Astrocyte (in vitro differentiated cells and primary cell): Measurements from ENCODE around the gene DLG1. TPM values are rescaled to one million over a fixed set of nuclear protein-coding genes. Genes with fewer than 3 reads are reported as not detected.

Experiments used
- DNase-seq: peaks from one replicate; pipeline ENCODE4 v3.0.0-alpha.2; 2010; ENCODE audit warnings: low read depth
- FAIRE-seq: peaks from 2 replicates; lab custom pipeline; 2011; peaks lifted over from hg19 to GRCh38; lab: Jason Lieb, UNC
- H2AFZ ChIP-seq: 2 replicates; pipeline ENCODE4 v1.6.0; 2012; ENCODE audit warnings: low read depth, low read length, inconsistent platforms
- H3K27ac ChIP-seq: 2 replicates; pipeline ENCODE4 v1.5.1; 2011; ENCODE audit warnings: low read depth, low read length, inconsistent platforms
- H3K27me3 ChIP-seq: 2 replicates; pipeline ENCODE4 v1.6.0; 2011; ENCODE audit warnings: low read length, inconsistent platforms; ENCODE audit not compliant: insufficient read depth
- H3K36me3 ChIP-seq: 2 replicates; pipeline ENCODE4 v1.5.1; 2011; ENCODE audit warnings: low read length, inconsistent platforms; ENCODE audit not compliant: insufficient read depth
- H3K4me1 ChIP-seq: 2 replicates; pipeline ENCODE4 v1.5.1; 2011; ENCODE audit warnings: low read length, inconsistent platforms; ENCODE audit not compliant: insufficient read depth
- H3K4me2 ChIP-seq: 2 replicates; pipeline ENCODE4 v1.6.0; 2012; ENCODE audit warnings: low read length, inconsistent platforms
- H3K4me3 ChIP-seq: 2 replicates; pipeline ENCODE4 v1.5.1; 2011; ENCODE audit warnings: low read depth, mild to moderate bottlenecking, low read length, inconsistent platforms; ENCODE audit not compliant: insufficient read depth
- H3K79me2 ChIP-seq: 2 replicates; pipeline ENCODE4 v1.6.0; 2012; ENCODE audit warnings: mild to moderate bottlenecking, low read length, inconsistent platforms; ENCODE audit not compliant: insufficient read depth
- H3K9ac ChIP-seq: 2 replicates; pipeline ENCODE4 v1.6.0; 2012; ENCODE audit warnings: mild to moderate bottlenecking, low read length, inconsistent platforms
- H3K9me3 ChIP-seq: 2 replicates; pipeline ENCODE4 v1.5.1; 2012; ENCODE audit warnings: low read depth, mild to moderate bottlenecking, low read length, inconsistent platforms; ENCODE audit not compliant: insufficient read depth
- H4K20me1 ChIP-seq: 2 replicates; pipeline ENCODE4 v1.6.0; 2012; ENCODE audit warnings: low read length, inconsistent platforms; ENCODE audit not compliant: insufficient read depth
- H3K27ac Mint-ChIP-seq: one replicate; pipeline ENCODE4 v1.8.0; 2021; ENCODE audit warnings: mild to moderate bottlenecking, mixed read lengths; ENCODE audit not compliant: unreplicated experiment
- H3K27me3 Mint-ChIP-seq: one replicate; pipeline ENCODE4 v1.8.0; 2021; ENCODE audit warnings: low read depth, mixed read lengths; ENCODE audit not compliant: unreplicated experiment
- H3K36me3 Mint-ChIP-seq: one replicate; pipeline ENCODE4 v1.8.0; 2021; ENCODE audit warnings: low read depth, mixed read lengths; ENCODE audit not compliant: unreplicated experiment
- H3K4me1 Mint-ChIP-seq: one replicate; pipeline ENCODE4 v1.8.0; 2021; ENCODE audit warnings: low read depth, mixed read lengths; ENCODE audit not compliant: unreplicated experiment
- H3K4me3 Mint-ChIP-seq: one replicate; pipeline ENCODE4 v1.8.0; 2021; ENCODE audit warnings: mild to moderate bottlenecking, moderate library complexity, mixed read lengths; ENCODE audit not compliant: unreplicated experiment
- H3K9me3 Mint-ChIP-seq: one replicate; pipeline ENCODE4 v1.8.0; 2021; ENCODE audit warnings: mild to moderate bottlenecking, mixed read lengths; ENCODE audit not compliant: unreplicated experiment
- EZH2 ChIP-seq: IDR thresholded peaks from 2 replicates; pipeline ENCODE4 v1.6.1; 2012; ENCODE audit warnings: mild to moderate bottlenecking, low read length, inconsistent platforms; ENCODE audit not compliant: insufficient read depth
- total RNA-seq: library from RNA; stranded (reverse); gene quantifications from 2 replicates; pipeline ENCODE4 v1.2.1, GENCODE V29; 2021
- TF ChIP-seq, protein P1 (sequence below): IDR thresholded peaks from 2 replicates; pipeline ENCODE4 v1.5.1; 2011; ENCODE audit warnings: low read depth, mild to moderate bottlenecking, inconsistent platforms, low read length, moderate library complexity; ENCODE audit not compliant: insufficient read depth

DLG1 gene
- total RNA-seq, 1 donor from 2014 or later = 210 TPM

DNA sequence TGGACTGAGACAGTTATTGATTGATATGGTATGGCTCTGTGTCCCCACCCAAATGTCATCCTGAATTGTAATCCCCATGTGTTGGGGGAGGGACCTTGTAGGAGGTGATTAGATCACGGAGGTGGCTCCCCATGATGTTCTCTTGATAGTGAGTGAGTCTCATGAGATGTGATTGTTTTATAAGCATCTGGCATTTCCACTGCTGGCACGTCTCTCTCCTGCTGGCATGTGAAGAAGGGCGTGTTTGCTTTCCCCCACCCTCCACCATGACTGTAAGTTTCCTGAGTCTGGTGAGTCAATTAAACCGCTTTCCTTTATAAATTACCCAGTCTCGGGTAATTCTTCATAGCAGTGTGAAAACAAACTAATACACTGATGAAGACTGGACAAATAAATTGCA is 163.2 kb downstream of the DLG1 start:
- Mint-ChIP-seq H3K27me3 (no peaks in the 10 kb centered on the region), H3K4me3 (no peak overlapping the region)

DNA sequence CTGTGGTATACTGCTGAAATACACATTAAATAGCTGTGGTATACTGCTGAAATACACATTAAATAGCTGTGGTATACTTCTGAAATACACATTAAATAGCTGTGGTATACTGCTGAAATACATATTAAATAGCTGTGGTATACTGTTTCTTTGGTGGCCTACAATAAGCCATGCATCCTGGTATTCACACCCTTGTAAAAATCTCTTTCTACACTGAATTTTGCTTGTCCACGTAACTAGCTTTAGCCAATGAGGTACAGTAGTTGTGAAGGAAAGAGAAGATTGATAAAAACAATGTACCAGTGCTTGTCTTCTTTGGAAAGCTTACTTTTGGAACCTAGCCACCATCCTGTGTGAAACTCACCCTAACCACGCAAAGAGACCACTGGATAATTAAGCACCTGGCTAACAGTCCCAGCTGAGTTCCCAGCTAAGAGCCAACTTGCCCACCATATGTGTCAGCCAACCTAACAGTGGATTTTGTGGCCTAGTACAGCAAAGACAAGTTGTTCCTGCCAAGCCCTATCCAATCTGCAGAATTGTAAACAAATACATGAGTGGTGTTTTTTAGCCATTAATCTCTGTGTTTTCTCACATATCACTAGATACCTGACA is 165.4 kb downstream of the DLG1 start:
- Histone ChIP-seq H3K4me2 (no peak overlapping the region), H3K79me2 (peaks cover 16% of the 10 kb centered on the region), H3K4me3 (no peak overlapping the region), H3K27ac (no peak overlapping the region), H3K36me3 (peaks cover 70% of the 10 kb centered on the region), H4K20me1 (peaks cover 49% of the 10 kb centered on the region), H3K4me1 (no peaks in the 10 kb centered on the region), H3K9ac (no peak overlapping the region), H2AFZ (no peak overlapping the region), H3K27me3 (no peaks in the 10 kb centered on the region), H3K9me3 (no peaks in the 10 kb centered on the region)
- Mint-ChIP-seq H3K27me3 (no peaks in the 10 kb centered on the region), H3K36me3 (peaks cover 45% of the 10 kb centered on the region), H3K27ac (peak overlapping the region; percentile 2), H3K4me3 (no peak overlapping the region), H3K9me3 (peaks cover 3% of the 10 kb centered on the region), H3K4me1 (peaks cover 3% of the 10 kb centered on the region)
- peak; percentile 55 for DNase-seq
- no peak for FAIRE-seq
- TF ChIP-seq, protein P1, sequence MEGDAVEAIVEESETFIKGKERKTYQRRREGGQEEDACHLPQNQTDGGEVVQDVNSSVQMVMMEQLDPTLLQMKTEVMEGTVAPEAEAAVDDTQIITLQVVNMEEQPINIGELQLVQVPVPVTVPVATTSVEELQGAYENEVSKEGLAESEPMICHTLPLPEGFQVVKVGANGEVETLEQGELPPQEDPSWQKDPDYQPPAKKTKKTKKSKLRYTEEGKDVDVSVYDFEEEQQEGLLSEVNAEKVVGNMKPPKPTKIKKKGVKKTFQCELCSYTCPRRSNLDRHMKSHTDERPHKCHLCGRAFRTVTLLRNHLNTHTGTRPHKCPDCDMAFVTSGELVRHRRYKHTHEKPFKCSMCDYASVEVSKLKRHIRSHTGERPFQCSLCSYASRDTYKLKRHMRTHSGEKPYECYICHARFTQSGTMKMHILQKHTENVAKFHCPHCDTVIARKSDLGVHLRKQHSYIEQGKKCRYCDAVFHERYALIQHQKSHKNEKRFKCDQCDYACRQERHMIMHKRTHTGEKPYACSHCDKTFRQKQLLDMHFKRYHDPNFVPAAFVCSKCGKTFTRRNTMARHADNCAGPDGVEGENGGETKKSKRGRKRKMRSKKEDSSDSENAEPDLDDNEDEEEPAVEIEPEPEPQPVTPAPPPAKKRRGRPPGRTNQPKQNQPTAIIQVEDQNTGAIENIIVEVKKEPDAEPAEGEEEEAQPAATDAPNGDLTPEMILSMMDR = no peak
- TF ChIP-seq EZH2 = no peak

More for the DNA sequence above, 163.2 kb downstream of the DLG1 start:
- Histone ChIP-seq H3K27ac (no peak overlapping the region), H4K20me1 (peaks cover 37% of the 10 kb centered on the region), H3K4me2 (no peak overlapping the region), H3K36me3 (peaks cover 66% of the 10 kb centered on the region), H3K9me3 (no peaks in the 10 kb centered on the region), H2AFZ (no peak overlapping the region), H3K9ac (no peak overlapping the region), H3K4me3 (no peak overlapping the region), H3K4me1 (no peaks in the 10 kb centered on the region), H3K79me2 (peaks cover 19% of the 10 kb centered on the region), H3K27me3 (no peaks in the 10 kb centered on the region)
- TF ChIP-seq, protein P1 = no peak
- no peak for TF ChIP-seq EZH2
- H3K36me3 Mint-ChIP-seq = peaks cover 39% of the 10 kb centered on the region
- no peak overlapping the region for H3K27ac Mint-ChIP-seq
- peak; percentile 46 for DNase-seq
- no peak for FAIRE-seq
- peaks cover 7% of the 10 kb centered on the region for H3K4me1 Mint-ChIP-seq
- peaks cover 3% of the 10 kb centered on the region for H3K9me3 Mint-ChIP-seq

DNA sequence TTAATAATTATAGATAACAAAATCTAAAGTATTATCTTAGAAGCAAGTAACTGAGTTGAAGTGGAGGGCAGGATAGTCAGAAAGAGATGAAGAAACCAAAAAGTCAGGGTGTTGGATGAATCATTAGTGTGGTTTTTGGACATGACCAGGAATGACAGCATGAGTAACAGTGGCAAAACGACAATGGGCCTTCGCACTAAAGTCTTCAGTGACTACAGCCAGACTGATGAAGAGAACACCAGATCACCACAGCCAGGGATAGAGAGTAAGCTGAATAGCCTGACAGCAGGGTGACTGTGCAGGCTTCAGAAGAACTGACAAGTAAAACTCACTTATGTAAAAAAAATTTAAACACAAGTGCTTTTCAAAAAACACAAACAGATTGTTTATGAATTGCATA is 172.8 kb downstream of the DLG1 start:
- TF ChIP-seq, protein P1 = no peak
- no peak for TF ChIP-seq EZH2
- H3K27me3 Mint-ChIP-seq = no peaks in the 10 kb centered on the region
- no peak overlapping the region for H3K4me2 ChIP-seq
- peaks cover 36% of the 10 kb centered on the region for H3K36me3 ChIP-seq
- H3K36me3 Mint-ChIP-seq = peaks cover 16% of the 10 kb centered on the region
- no peak overlapping the region for H3K4me3 Mint-ChIP-seq
- no peaks in the 10 kb centered on the region for H3K27me3 ChIP-seq
- peaks cover 39% of the 10 kb centered on the region for H3K79me2 ChIP-seq
- no peak overlapping the region for H3K9ac ChIP-seq
- no peaks in the 10 kb centered on the region for H3K9me3 ChIP-seq
- H3K4me3 ChIP-seq = no peak overlapping the region
- no peaks in the 10 kb centered on the region for H3K9me3 Mint-ChIP-seq
- DNase-seq (peak; percentile 81), FAIRE-seq (peak; percentile 55)
- H3K27ac ChIP-seq = no peak overlapping the region
- no peak overlapping the region for H2AFZ ChIP-seq
- peaks cover 74% of the 10 kb centered on the region for H4K20me1 ChIP-seq
- peaks cover 11% of the 10 kb centered on the region for H3K4me1 ChIP-seq
- peaks cover 12% of the 10 kb centered on the region for H3K4me1 Mint-ChIP-seq
- H3K27ac Mint-ChIP-seq = peak overlapping the region; percentile 41
